GM18951 (cell line): Measurements from ENCODE around the gene ANKRD61.
"Not testable (repeated sequence)": the region's sequence is repeated elsewhere in the genome, so short reads cannot be mapped to it uniquely, and the experiment has no call there.

Source experiments
- POLR2A ChIP-seq: IDR thresholded peaks from 4 replicates; pipeline ENCODE4 v1.6.1; 2011; ENCODE audit warnings: mild to moderate bottlenecking; ENCODE audit not compliant: insufficient read length, insufficient read depth; ENCODE audit errors: extremely low read depth
- in situ Hi-C: fragments of 300-500 bp; cut with MboI; formaldehyde crosslinking; loops from one replicate; pipeline ENCODE4 v1.12.0; 2022; ENCODE audit warnings: low sequenced_read_pairs, mixed read lengths, inconsistent platforms; ENCODE audit not compliant: unreplicated experiment

ANKRD61 gene

DNA sequence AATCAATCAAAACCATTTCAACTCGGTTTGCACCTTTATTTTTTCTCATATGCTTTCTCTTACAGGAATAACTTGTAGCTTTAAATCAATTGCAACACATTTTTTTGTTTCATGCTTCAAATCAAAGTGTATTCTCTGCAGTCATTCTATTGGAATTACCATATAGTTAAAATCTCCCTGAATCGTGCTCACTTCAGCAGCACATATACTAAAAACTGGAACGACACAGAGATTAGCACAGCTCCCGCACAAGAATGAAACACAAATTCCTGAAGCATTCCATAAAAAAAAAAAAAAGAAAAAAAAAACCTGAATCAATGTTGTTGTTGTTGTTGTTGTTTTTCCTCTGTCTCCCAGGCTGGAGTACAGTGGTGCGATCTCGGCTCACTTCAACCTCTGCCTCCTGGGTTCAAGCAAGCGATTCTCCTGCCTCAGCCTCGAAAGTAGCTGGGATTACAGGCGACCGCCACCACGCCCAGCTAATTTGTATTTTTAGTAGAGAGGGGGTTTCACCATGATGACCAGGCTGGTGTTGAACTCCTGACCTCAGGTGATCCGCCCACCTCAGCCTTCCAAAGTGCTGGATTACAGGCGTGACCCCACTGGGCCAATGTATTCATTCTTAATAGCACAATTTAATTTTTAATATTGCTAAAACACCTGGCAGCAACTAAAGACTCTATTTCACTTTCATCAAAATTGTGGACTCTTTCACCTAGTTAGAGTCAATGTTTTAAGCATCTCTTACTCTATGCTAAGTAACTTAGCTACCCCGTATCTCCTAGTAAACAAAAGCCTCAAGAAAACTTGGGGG, 26.3 kb downstream of the ANKRD61 start:
- TF ChIP-seq POLR2A, result no peak
- in situ Hi-C loops, result no loop called here

DNA sequence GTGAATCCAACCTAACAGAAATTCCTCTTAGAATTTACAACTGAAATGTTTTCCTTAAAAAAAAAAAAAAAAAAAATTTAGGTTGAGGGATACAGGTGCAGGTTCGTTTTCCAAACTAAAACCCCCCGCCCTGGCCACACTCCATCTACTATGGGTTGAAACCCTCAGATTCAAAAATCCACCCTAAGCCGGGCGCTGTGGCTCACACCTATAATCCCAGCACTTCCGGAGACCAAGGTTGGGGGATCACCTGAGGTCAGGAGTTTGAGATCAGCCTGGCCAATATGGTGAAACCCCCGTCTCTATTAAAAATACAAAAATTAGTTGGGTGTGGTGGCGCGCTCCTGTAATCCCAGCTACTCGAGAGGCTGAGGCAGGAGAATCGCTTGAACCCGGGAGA, 28.8 kb downstream of the ANKRD61 start:
- in situ Hi-C loops, result not testable (repeated sequence)

- no peak for TF ChIP-seq POLR2A
- in situ Hi-C loops, result no loop called here
Observed at GRCh38 chr7:6071406-6071805, 40.2 kb downstream of the ANKRD61 start.

- in situ Hi-C loops, result no loop called here
- no peak for TF ChIP-seq POLR2A
Observed at GRCh38 chr7:6074612-6075380, 43.6 kb downstream of the ANKRD61 start.

GRCh38 chr7:6078548-6078947, 47.4 kb downstream of the ANKRD61 start:
- no peak for TF ChIP-seq POLR2A
- in situ Hi-C loops, result no loop called here

DNA sequence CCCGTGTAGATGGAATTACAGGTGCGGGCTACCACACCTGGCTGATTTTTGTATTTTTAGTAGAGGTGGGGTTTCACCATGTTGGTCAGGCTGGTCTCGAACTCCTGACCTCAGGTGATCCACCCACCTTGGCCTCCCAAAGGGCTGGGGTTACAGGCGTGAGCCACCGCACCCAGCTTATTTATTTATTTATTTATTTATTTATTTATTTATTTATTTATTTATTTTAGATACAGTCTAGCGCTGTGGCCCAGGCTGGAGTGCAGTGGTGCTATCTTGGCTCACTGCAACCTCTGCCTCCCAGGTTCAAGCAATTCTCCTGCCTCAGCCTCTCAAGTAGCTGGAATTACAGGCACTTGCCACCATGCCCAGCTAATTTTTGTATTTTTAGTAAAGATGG, 51.9 kb downstream of the ANKRD61 start:
- in situ Hi-C loops, result not testable (repeated sequence)
